Measurements from ENCODE around the gene PIK3C2G.

Gene PIK3C2G

DNA sequence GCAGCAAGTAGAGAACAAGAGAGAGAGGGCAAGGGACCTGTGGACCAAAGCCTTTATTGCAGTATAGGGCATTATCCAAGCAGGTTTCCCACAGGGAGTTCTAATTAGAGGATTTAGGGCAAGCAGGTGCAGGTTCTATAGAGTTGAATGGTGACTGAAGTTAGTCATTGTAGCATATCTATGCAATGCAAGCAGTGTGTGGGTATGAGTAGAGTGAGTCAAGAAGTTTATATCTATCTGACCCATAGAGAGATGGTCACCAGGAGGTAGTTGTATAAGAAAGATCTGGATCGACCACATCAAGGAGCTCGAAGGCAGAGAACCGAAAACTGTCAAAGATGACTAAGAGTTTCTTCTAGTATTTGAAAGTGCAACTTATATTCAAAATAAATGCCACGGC, 309.2 kb downstream of the PIK3C2G start:
- no peak for TF ChIP-seq Cebpa-rat (IDR thresholded peaks at IDR 0.05)
- Histone ChIP-seq H3K9me3 (replicated peaks in 1 of 11) (no peaks in the 10 kb centered on the region), H3K27me3 (no peaks in the 10 kb centered on the region), H3K27ac (no peak overlapping the region), H3K9ac (no peak overlapping the region), H3K4me3 (no peak overlapping the region), H3K4me1 (no peaks in the 10 kb centered on the region), H3K36me3 (no peaks in the 10 kb centered on the region), H3K4me2 (no peak overlapping the region), H4K20me1 (no peaks in the 10 kb centered on the region)

DNA sequence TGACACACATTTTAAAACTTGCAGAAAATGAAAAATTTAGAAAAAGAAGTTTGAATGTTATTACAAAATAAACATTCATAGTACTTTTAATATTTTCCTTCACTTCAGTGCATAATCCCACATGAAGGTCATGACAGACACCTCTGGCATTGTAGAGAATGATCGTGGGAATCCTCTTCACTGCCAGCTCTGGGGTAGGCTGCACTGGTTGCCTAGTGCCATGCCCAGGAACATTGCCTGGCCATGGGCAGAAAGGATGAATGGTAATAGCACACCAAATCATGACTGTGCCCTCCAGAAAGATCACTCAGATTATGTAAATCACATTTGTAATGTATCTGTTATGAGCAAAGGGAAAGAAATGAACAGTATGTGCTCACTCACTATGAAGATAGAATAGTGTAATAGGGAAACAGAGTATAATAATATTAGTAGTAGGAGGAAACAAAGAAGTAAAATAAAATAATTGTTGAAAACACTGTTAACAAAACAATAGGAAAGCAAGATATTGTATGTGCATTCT, 314.8 kb downstream of the PIK3C2G start:
- no peaks in the 10 kb centered on the region for H4K20me1 ChIP-seq
- H3K4me2 ChIP-seq = no peak overlapping the region
- no peak overlapping the region for H3K27ac ChIP-seq
- no peaks in the 10 kb centered on the region for H3K36me3 ChIP-seq
- H3K4me1 ChIP-seq = no peaks in the 10 kb centered on the region
- H3K9me3 ChIP-seq (replicated peaks in 1 of 11) = no peaks in the 10 kb centered on the region
- no peak for TF ChIP-seq Cebpa-rat (IDR thresholded peaks at IDR 0.05)
- H3K4me3 ChIP-seq = no peak overlapping the region
- H3K9ac ChIP-seq = no peak overlapping the region
- H3K27me3 ChIP-seq = no peaks in the 10 kb centered on the region

DNA sequence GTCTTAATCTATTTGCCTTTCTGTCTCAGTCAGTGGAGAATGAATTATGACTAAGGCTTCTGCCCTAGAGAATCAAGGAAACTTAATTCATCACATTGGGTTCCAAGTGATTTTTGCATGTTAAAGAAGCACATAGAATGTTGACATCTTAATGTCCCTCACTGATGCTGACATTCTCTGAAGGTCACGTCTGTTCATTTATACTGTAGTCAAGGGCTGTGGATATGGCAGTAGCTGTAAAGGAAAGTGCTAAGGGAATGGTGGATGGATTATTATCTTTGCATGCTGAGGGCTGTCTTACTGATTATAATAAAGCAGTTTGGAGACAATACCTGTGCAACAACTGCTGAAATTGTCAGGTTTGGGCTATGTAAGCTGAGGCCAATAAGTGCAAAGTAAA, 315.3 kb downstream of the PIK3C2G start:
- no peaks in the 10 kb centered on the region for H3K27me3 ChIP-seq

DNA sequence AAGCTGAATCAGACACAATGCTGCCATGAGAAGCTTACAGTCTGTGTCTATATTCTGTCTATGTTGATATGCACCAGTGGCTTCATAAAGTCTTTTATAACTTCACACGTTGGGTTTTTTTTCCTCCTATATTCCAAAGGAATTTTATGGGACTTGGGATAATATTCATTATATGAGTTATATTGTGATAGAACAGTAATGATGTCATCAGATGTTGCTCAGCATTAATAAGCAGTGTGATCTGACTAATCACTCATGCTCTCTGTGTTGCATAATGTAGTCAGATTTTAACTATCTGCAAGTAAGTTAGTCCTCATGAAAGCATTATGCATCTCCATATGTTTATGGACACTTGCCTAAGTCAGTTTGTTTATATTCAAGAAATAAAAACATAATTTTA, 316.9 kb downstream of the PIK3C2G start:
- Histone ChIP-seq H3K4me2 (no peak overlapping the region), H3K27me3 (no peaks in the 10 kb centered on the region), H3K9me3 (replicated peaks in 1 of 11) (no peaks in the 10 kb centered on the region), H3K36me3 (no peaks in the 10 kb centered on the region), H3K27ac (no peak overlapping the region), H4K20me1 (no peaks in the 10 kb centered on the region), H3K4me1 (no peaks in the 10 kb centered on the region), H3K4me3 (no peak overlapping the region), H3K9ac (no peak overlapping the region)
- TF ChIP-seq Cebpa-rat (IDR thresholded peaks at IDR 0.05) = no peak

More for the DNA sequence above, 315.3 kb downstream of the PIK3C2G start:
- Histone ChIP-seq H3K4me3 (no peak overlapping the region), H3K4me2 (no peak overlapping the region), H3K27ac (no peak overlapping the region), H3K4me1 (no peaks in the 10 kb centered on the region), H4K20me1 (no peaks in the 10 kb centered on the region), H3K9ac (no peak overlapping the region), H3K36me3 (no peaks in the 10 kb centered on the region), H3K9me3 (replicated peaks in 1 of 11) (no peaks in the 10 kb centered on the region)
- no peak for TF ChIP-seq Cebpa-rat (IDR thresholded peaks at IDR 0.05)

DNA sequence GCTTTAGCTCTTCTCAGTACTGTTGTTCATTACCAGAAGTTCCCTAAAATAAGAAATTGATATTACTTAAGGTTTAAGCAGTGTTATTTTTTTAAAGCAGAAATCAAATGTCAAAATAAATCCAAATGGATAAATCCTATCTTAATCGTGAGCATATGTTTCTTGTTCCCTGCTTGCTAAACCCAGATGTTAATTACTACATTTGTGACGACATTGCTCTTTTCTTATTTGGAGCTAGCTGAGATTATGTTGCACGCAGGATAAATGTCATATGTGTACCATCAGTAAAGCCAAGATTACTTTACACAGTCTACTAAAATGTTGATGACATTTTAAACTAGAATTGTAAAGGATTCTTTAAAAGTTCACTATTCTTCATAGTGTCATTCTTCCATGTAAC, 319.0 kb downstream of the PIK3C2G start:
- Histone ChIP-seq H3K4me3 (no peak overlapping the region), H3K4me1 (no peaks in the 10 kb centered on the region), H3K4me2 (no peak overlapping the region), H3K9ac (no peak overlapping the region), H3K27ac (no peak overlapping the region), H3K36me3 (no peaks in the 10 kb centered on the region), H3K27me3 (no peaks in the 10 kb centered on the region), H3K9me3 (replicated peaks in 1 of 11) (no peaks in the 10 kb centered on the region), H4K20me1 (no peaks in the 10 kb centered on the region)
- TF ChIP-seq Cebpa-rat (IDR thresholded peaks at IDR 0.05) = no peak

DNA sequence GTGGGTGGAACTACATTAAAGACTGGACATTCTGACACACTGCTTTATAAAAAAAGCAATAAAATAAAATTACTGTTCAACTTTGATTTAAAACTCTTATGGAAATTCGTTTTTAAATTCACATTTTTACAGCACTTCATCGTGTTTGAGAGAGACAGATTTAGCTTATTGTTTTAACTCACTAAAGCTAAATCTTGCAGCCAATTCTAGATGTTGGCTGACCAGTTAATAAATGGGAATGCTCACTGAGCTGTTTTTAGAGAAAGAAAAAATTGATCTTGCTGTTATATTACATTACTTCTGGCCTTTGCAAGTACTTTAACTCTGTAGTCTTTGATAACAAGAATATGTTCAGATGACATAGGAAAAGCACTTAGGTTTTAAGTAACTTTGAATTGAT, 319.4 kb downstream of the PIK3C2G start:
- H3K9ac ChIP-seq = no peak overlapping the region
- H3K36me3 ChIP-seq = no peaks in the 10 kb centered on the region
- H3K27me3 ChIP-seq = no peaks in the 10 kb centered on the region
- no peaks in the 10 kb centered on the region for H3K4me1 ChIP-seq
- no peak overlapping the region for H3K4me2 ChIP-seq
- no peak overlapping the region for H3K27ac ChIP-seq
- no peaks in the 10 kb centered on the region for H4K20me1 ChIP-seq
- no peaks in the 10 kb centered on the region for H3K9me3 ChIP-seq (replicated peaks in 1 of 11)
- no peak overlapping the region for H3K4me3 ChIP-seq
- TF ChIP-seq Cebpa-rat (IDR thresholded peaks at IDR 0.05) = no peak

DNA sequence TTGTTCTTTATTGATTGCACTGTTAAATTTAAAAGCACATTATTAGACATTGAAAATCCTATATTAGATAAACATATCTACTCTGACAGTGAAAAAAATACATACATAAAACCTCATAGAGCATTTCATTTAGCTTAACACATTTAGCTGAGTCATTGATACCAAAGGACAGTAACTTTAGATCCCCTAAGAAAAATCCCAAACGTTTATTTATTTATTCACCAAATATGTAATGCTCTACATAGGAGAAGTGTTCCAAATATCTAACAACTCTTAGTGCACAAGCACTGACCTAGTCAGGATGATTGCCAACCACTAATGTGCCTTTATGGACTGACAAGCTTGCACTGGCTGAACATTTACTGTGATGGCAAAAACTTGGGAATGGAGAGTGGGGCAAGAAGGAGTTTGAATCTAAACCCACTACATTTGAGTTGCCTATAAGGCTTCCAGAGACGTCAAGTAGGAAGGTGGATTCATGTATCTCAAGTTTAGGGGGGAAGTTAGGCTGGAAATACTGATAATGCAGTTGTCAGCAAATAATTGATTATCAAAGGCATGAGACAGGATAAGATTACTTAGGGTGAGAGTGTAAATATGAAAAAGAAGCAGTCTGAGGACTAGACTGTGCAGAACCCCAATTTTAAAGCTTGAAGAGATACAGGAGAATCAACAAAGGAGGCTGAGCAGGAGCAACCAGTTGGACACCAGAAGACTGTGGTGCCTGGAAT, 320.1 kb downstream of the PIK3C2G start:
- Histone ChIP-seq H3K4me1 (no peaks in the 10 kb centered on the region), H3K9ac (no peak overlapping the region), H3K4me2 (no peak overlapping the region), H4K20me1 (no peaks in the 10 kb centered on the region), H3K36me3 (no peaks in the 10 kb centered on the region), H3K4me3 (no peak overlapping the region), H3K27ac (no peak overlapping the region), H3K9me3 (replicated peaks in 1 of 11) (no peaks in the 10 kb centered on the region), H3K27me3 (no peaks in the 10 kb centered on the region)
- no peak for TF ChIP-seq Cebpa-rat (IDR thresholded peaks at IDR 0.05)

DNA sequence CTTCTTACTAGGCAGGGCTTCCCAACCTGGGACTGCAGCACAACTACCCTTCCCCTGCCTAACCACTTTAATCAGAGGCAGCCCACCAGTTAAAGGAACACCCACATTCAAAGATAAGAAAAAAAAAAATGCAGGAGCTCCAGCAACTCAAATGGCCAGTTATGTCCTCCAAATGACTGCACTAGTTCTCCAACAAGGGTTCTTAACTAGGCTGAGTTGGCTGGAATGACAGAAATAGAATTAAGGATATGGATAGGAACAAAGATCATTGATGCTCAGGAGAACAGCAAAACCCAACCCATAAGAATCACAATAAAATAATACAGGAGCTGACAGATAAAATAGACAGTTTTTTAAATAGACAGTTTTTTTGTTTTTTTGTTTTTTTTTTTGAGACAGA, 322.3 kb downstream of the PIK3C2G start:
- Histone ChIP-seq H3K27ac (no peak overlapping the region), H3K4me3 (no peak overlapping the region), H4K20me1 (no peaks in the 10 kb centered on the region), H3K4me1 (no peaks in the 10 kb centered on the region), H3K9me3 (replicated peaks in 1 of 11) (0 out of 22 replicates have a peak, but pooled peaks cover 0 to 5% (median 0%) of the 10 kb centered on the region in 11 experiments), H3K4me2 (no peak overlapping the region), H3K27me3 (no peaks in the 10 kb centered on the region), H3K36me3 (no peaks in the 10 kb centered on the region), H3K9ac (no peak overlapping the region)
- TF ChIP-seq Cebpa-rat (IDR thresholded peaks at IDR 0.05) = no peak

DNA sequence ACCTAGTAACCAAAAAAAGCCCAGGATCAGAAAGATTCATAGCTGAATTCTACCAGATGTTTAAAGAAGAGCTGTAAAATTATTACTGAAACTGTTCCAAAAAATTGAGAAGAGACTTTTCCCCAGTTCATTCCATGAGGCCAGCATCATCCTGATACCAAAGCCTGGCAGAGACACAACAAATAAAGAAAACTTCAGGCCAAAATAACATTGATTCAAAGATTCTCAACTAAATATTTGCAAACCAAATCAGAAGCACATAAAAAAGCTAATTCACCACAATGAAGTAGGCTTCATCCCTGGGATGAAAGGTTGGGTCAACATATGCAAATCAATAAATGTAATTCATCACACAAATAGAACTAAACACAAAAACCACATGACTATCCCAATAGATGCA, 325.3 kb downstream of the PIK3C2G start:
- H3K36me3 ChIP-seq = no peaks in the 10 kb centered on the region
- no peak overlapping the region for H3K4me3 ChIP-seq
- H3K27ac ChIP-seq = no peak overlapping the region
- H3K4me2 ChIP-seq = no peak overlapping the region
- no peak for TF ChIP-seq Cebpa-rat (IDR thresholded peaks at IDR 0.05)
- 0 out of 22 replicates have a peak, but pooled peaks cover 0 to 5% (median 0%) of the 10 kb centered on the region in 11 experiments for H3K9me3 ChIP-seq (replicated peaks in 1 of 11)
- no peaks in the 10 kb centered on the region for H3K4me1 ChIP-seq
- H4K20me1 ChIP-seq = no peaks in the 10 kb centered on the region
- no peaks in the 10 kb centered on the region for H3K27me3 ChIP-seq
- H3K9ac ChIP-seq = no peak overlapping the region

DNA sequence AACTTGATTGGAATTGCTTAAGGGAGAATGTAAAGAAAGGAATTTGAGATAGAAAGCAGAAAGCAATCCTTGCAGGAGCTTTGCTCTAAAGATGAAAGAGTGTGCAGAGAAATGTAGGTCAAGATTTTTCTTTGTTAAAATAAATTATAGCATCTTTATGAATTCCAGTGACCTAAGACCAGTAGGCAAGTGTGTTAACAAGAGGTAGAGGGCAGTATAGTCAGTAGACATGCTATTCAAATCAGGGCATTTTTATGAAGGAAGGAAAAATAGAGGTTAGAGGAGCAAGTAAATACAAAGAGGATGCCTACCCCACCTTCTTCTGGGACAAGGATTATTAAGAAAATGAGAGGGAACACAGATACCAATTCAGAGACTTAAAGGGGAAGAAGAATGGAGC, 328.0 kb downstream of the PIK3C2G start:
- H3K36me3 ChIP-seq = no peaks in the 10 kb centered on the region
- no peak overlapping the region for H3K9ac ChIP-seq
- no peak overlapping the region for H3K4me3 ChIP-seq
- H3K27me3 ChIP-seq = no peaks in the 10 kb centered on the region
- no peaks in the 10 kb centered on the region for H4K20me1 ChIP-seq
- H3K4me2 ChIP-seq = no peak overlapping the region
- no peaks in the 10 kb centered on the region for H3K4me1 ChIP-seq
- TF ChIP-seq Cebpa-rat (IDR thresholded peaks at IDR 0.05) = no peak
- H3K27ac ChIP-seq = no peak overlapping the region
- 0 out of 22 replicates have a peak, but pooled peaks cover 0 to 5% (median 0%) of the 10 kb centered on the region in 11 experiments for H3K9me3 ChIP-seq (replicated peaks in 1 of 11)

All from BLaER1 treated with 17β-estradiol and CSF1 and Interleukin-3, amounts not matched to agents 10 nM and 100 nM (cell line).